Measurements from ENCODE around the gene PRSS53.

- TF ChIP-seq POLR2A (IDR thresholded peaks at IDR 0.05; ENCODE audit: low read depth, low read length) (no peak), POLR2AphosphoS5 (IDR thresholded peaks at IDR 0.05; ENCODE audit: low read depth, low read length) (no peak), TAF1 (IDR thresholded peaks at IDR 0.05; ENCODE audit: low read depth, low read length) (no peak)
Observed at GRCh38 chr16:31113121-31114120, 24.7 kb upstream of the PRSS53 start.

Data from GM12891 (cell line).